ENCODE results near the gene U2AF2. TPM values are rescaled to one million over a fixed set of nuclear protein-coding genes. Genes with fewer than 3 reads are reported as not detected.

Gene U2AF2
- polyA plus RNA-seq, 1 of the 3 experiments (the other 2 are of a cell fraction) = 321 TPM

GRCh38 chr19:55694656-55695491 is 40.0 kb downstream of the U2AF2 start:
- Histone ChIP-seq H3K4me2 (no peak overlapping the region), H3K9ac (no peak overlapping the region), H3K79me2 (ENCODE audit: insufficient read depth) (peaks cover 5% of the 10 kb centered on the region; the same call in 1 of the 2 replicates), H3K27me3 (ENCODE audit: insufficient read depth) (no peaks in the 10 kb centered on the region), H3K9me2 (no peaks in the 10 kb centered on the region), H3K27ac (ENCODE audit: low read depth in 2 of 2, low read length in 1 of 2) (no peak overlapping the region), H3K9me3 (no peaks in the 10 kb centered on the region), H3K4me1 (ENCODE audit: control insufficient read depth in 1 of 2, insufficient read depth in 2 of 2, low read depth in 1 of 2, low read length in 1 of 2) (no peaks in the 10 kb centered on the region), H3F3A (replicated peaks; ENCODE audit: insufficient read depth) (no peaks in the 10 kb centered on the region), H3K36me3 (replicated peaks in 1 of 2; ENCODE audit: control insufficient read depth in 1 of 2, insufficient read depth in 2 of 2, low read length in 1 of 2) (peaks cover 0 to 70% of the 10 kb centered on the region in 2 experiments), H3K4me3 (ENCODE audit: low read depth in 2 of 2, low read length in 1 of 2) (no peak overlapping the region), H2AFZ (ENCODE audit: low read depth) (no peak overlapping the region), H4K20me1 (ENCODE audit: insufficient read depth) (no peaks in the 10 kb centered on the region)
- CTCF ChIA-PET = interaction anchor here (1.2 kb wide), 2 partner anchors 9 to 10 kb away, joined by 3 to 4 read pairs; no protein-coding TSS in a partner anchor
- no peak for DNase-seq
- no peak for TF ChIP-seq CTCF (IDR thresholded peaks at IDR 0.05)
- no peak for TF ChIP-seq RCOR1 (IDR thresholded peaks at IDR 0.05; ENCODE audit: low read length)
- TF ChIP-seq PBX3 (IDR thresholded peaks at IDR 0.05) = no peak
- no peak for TF ChIP-seq ZBTB33 (IDR thresholded peaks at IDR 0.05; ENCODE audit: borderline replicate concordance, low read depth)
- no peak for TF ChIP-seq NRF1 (IDR thresholded peaks at IDR 0.05; ENCODE audit: low read depth, low read length)
- no peak for TF ChIP-seq RFX5 (IDR thresholded peaks at IDR 0.05; ENCODE audit: low read length)
- no peak for TF ChIP-seq USF2 (IDR thresholded peaks at IDR 0.05; ENCODE audit: borderline replicate concordance, low read depth, low read length)
- TF ChIP-seq TEAD4 (IDR thresholded peaks at IDR 0.05; ENCODE audit: borderline replicate concordance, insufficient read depth) = no peak
- TF ChIP-seq GATA2 (CRISPR knock-in tag; IDR thresholded peaks at IDR 0.05) = no peak
- no peak for TF ChIP-seq TCF12 (IDR thresholded peaks at IDR 0.05)
- POLR2A ChIA-PET = no interaction called here
- 97% methylated on average over 20 of the region's 37 CpGs for WGBS (ENCODE audit: low lambda C conversion rate)
